C4-2B (cell line): ENCODE measurements around the gene SRRM3.

Experiments used
- H3K27ac ChIP-seq: fragments of 450-650 bp; 2 replicates; pipeline ENCODE4 v1.5.1; 2017
- ZFX ChIP-seq: fragments of 450-650 bp; IDR thresholded peaks from 2 replicates; pipeline ENCODE4 v1.6.1; 2017
- TF ChIP-seq, protein P1 (sequence below): fragments of 450-650 bp; conservative IDR thresholded peaks from 2 replicates; pipeline ENCODE4 v1.5.1; 2017; ENCODE audit warnings: mild to moderate bottlenecking

SRRM3 gene

DNA sequence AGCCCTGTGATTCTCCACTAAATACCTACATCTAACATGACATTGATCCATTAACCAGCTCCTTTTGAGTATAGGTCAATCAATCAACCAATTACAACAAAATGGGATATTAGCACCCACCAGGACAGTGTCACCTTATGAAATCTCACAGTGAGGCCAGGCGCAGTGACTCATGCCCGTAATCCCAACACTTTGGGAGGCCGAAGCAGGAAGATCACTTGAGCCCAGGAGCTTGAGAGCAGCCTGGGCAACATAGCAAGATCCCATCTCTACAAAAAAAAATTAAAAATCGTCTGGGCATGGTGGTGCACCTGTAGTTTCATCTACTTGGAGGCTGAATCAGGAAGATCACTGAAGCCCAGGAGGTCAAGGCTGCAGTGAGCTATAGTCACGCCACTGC lies 28.5 kb downstream of the SRRM3 start:
- no peak for TF ChIP-seq ZFX
- TF ChIP-seq, protein P1, sequence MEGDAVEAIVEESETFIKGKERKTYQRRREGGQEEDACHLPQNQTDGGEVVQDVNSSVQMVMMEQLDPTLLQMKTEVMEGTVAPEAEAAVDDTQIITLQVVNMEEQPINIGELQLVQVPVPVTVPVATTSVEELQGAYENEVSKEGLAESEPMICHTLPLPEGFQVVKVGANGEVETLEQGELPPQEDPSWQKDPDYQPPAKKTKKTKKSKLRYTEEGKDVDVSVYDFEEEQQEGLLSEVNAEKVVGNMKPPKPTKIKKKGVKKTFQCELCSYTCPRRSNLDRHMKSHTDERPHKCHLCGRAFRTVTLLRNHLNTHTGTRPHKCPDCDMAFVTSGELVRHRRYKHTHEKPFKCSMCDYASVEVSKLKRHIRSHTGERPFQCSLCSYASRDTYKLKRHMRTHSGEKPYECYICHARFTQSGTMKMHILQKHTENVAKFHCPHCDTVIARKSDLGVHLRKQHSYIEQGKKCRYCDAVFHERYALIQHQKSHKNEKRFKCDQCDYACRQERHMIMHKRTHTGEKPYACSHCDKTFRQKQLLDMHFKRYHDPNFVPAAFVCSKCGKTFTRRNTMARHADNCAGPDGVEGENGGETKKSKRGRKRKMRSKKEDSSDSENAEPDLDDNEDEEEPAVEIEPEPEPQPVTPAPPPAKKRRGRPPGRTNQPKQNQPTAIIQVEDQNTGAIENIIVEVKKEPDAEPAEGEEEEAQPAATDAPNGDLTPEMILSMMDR = no peak

DNA sequence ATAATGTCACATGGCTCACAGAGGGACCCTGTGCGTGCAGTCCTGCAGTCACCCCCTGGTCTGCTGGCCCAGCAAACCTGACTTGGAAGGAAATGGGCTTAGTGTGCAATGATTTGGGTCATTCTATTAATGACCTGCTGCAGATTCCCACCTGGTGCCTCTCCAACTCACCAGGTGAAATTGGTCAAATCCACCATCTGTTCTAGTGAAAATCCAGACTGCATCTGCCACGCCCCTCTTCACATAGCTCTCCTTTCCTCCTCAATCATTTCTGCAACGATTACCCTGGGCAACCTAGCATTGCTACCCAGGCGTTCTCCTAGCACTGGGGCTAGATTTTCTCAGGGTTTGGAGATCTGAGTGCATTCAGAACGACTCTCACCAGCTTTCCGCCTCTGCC lies 29.4 kb downstream of the SRRM3 start:
- no peak overlapping the region for H3K27ac ChIP-seq
- TF ChIP-seq, protein P1 = no peak
- TF ChIP-seq ZFX = no peak

More for the DNA sequence above, 28.5 kb downstream of the SRRM3 start:
- H3K27ac ChIP-seq = no peak overlapping the region

DNA sequence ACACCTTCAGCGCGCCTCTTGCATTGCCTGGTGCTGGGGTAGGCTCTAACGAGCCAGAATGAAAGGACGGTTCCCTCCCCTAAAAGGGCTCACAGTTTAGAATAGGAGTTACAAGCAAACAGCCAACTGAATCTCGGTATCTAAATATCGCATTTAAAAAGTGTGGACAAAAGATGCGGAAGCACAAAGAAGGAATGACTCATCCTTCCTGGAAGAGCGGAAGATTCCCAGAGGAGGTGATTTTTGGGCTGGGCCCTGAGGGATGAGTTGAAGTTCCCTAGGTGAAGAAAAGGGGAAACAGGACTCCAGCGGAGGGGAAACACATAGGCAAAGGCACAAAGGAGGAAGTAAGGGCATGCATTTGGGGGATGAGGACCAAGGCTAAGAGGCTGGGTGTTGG lies 29.9 kb downstream of the SRRM3 start:
- no peak overlapping the region for H3K27ac ChIP-seq
- no peak for TF ChIP-seq ZFX
- TF ChIP-seq, protein P1 = no peak

DNA sequence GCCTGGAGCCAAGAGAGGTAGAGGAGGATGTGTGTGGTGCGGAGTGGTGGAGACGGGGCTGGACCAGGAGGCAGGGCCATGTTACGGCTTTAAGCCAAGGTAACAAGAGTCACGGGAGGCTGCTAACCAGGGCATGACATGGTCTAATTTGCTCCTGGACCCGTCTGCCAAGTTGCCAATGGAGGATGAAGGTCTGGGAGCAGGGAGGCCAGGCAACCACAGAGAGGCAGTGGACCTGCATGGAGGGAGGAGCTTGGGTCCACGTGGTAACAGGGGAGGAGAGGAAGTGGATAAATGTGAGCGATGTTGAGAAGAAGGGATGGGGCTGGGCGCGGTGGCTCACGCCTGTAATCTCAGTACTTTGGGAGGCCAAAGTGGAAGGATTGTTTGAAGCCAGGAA lies 31.0 kb downstream of the SRRM3 start:
- no peak for TF ChIP-seq ZFX
- TF ChIP-seq, protein P1 = no peak

DNA sequence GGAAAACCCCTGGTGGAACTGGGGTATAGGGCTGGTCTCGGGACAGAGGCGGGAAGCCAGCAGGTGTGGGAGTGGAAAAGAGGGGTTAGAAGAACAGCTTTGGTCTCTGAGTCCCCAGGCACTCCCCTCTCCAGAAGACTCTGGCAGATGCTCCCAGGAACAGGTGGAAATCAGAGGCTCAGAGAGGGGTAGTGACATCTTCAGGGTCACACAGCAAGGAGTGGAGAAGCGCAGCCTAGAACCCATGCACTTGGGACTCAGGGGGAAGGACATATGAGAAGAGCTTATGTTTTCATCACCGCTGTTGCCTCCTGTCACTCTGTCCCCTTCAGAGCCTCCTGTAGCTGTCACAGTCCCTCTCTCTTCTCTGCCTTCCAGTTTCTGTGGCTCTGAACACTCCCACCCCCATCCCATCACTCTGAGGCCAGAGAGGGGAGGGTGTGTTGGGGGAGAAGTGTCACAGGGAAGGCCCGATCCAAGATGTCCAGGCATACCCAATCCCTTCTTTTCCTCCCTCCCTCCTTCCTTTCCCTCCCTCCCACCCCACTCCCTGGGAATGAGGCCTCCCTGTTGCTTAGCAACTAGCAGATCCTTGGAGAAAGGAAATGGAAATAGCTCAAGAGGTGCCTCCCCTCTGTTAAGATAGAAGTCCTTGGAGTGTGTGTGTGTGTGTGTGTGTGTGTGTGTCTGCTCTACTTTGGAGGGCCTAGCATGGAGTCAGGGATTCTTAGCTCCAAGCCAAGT lies 32.0 kb downstream of the SRRM3 start:
- TF ChIP-seq, protein P1 = no peak
- TF ChIP-seq ZFX = no peak
- H3K27ac ChIP-seq = no peak overlapping the region

More for the DNA sequence above, 31.0 kb downstream of the SRRM3 start:
- H3K27ac ChIP-seq = no peak overlapping the region

DNA sequence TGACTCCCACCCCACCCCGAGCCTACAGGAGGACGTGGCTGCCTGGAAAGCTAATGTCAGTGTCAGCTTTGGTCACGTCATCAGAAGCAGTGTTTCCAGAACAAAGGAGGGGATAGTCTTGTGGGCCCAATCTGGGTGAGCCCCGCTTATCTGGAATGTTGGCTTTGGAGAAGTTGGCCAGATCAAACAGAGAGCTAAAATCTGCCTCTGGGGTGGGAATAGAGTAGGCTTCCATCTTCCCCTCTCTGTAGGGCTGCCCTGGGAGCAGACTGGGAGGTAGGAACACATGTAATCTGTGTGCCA lies 32.5 kb downstream of the SRRM3 start:
- TF ChIP-seq, protein P1 = no peak
- no peak for TF ChIP-seq ZFX
- H3K27ac ChIP-seq = no peak overlapping the region

DNA sequence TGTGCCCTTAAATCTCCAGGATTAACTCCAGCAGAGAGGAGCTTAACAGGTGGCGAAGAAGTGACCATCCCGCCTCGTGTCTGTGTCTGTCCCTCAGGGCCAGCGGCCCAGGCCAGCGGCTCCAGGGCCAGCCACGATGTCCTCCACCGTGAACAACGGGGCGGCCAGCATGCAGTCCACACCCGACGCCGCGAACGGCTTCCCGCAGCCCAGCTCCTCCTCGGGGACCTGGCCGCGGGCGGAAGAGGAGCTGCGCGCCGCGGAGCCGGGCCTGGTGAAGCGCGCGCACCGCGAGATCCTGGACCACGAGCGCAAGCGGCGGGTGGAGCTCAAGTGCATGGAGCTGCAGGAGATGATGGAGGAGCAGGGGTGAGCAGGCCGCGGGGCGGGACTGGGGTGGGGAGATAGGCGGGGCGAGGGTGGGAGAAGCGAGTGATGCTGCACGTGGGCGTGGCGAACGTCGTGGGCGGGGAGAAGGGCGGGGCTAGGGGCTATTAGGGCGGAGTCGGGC lies 33.3 kb downstream of the SRRM3 start:
- H3K27ac ChIP-seq = no peak overlapping the region
- no peak for TF ChIP-seq ZFX
- TF ChIP-seq, protein P1 = no peak
